ENCODE data around the gene GPR108. TPM values are rescaled to one million over a fixed set of nuclear protein-coding genes. Genes with fewer than 3 reads are reported as not detected.
"Not testable (repeated sequence)": the region's sequence is repeated elsewhere in the genome, so short reads cannot be mapped to it uniquely, and the experiment has no call there.

The GPR108 gene
- 36.8 TPM for total RNA-seq (ENCODE audit: insufficient read depth, low replicate concordance)

DNA sequence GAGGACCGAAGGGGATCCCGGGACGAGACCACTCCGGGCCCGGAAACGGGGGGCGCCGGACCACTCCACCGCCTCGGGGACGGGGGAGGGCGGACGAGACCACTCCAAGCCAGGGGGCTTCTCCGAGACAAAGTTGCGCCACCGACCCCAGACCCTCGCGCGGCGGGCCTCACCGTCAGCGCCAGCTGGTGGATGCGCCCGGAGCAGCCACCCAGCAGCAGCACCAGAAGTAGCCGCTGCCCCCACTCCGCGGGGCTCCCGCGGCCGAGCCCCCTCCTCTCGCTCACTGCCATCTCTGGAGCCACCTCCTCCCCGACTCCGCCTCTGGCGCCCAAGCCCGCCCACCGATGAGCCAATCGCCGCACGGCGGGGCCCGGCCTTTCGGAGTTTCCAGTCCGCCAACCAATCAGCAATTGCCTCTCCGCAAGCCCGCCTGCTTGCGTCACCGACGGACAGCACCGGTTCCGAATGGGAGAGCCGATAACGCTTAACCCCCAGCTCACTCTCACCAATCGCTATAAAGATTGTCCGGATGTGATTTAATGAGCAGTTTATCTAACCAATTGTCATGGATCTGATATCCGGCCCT is at the start of gene GPR108:
GPR108 (minus strand) TSS at position 297 of the 589 bp plus-strand sequence; CDS start at position 293, 4 bp downstream.
- peak; percentile 100 for DNase-seq (ENCODE audit: low spot score)

DNA sequence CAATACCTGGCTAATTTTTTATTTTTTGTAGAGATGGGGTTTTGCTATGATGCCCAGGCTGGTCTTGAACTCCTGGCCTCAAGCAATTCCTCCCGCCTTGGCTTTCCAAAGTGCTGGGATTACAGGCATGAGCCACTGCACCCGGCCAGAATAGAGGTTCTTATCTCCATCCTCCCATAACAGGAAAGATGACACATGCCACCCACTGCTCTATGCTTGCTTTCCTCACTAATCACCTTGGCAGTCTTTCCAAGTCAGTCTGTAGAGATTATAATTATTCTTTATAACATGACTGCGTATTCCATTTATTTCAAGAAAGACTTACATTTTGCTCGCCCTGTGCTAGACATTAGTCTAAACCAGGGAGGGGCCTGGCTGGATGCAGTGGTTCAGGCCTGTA is 41.8 kb upstream of the GPR108 start:
- no peak for DNase-seq (ENCODE audit: low spot score)

DNA sequence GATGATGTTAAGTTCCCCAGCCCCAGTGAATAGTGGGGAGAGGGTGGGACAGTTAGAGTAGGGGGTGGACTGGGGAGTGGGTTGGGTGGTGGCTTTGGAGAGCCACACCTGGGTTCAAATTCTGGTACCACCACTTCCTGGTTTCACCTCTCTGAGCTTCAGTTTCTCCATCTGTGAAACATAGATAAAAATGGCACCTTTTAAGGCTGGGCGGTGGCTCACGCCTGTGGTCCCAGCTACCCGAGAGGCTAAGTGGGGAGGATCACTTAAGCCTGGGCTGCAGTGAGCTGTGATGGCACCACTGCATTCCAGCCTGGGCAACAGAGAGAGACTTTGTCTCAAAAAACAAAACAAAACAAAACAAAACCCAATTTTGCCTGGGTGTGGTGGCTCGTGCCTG is 41.0 kb upstream of the GPR108 start:
- DNase-seq (ENCODE audit: low spot score) = no peak

DNA sequence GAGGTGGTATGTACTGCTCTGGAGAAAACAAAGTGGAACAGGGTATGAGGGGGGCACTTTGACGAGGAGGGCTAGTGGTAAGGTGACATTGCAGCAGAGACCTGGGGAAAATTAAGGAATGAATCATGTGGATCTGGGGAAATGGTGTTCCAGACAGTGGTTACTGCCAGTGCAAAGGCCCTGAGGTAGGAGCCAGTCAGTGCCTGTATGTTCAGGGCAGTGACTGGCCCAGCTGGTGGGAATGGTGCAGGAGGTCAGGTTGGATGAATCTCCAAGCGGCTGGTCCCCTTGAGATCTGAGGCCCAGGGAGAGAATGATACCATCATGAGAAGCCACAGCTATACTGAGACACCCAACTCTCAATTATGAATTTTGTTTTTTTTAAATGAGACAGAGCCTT is 40.1 kb upstream of the GPR108 start:
- no peak for DNase-seq (ENCODE audit: low spot score)

DNA sequence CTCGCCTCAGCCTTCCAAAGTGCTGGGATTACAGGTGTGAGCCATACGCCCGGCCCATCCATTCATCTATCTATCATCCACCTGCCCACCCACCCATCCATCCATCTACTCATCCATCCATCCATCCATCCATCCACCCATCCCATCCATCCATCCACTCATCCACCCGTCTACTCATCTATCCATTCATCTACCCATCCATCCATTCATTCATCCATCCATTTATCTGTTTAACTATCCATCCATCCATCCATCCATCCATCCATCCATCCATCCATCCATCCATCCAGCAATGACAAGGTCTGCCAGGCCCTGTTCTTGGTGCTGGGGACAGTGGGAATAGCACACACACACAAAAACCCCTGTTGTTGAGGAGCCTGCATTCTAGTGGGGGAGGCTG is 39.6 kb upstream of the GPR108 start:
- no peak for DNase-seq (ENCODE audit: low spot score)

DNA sequence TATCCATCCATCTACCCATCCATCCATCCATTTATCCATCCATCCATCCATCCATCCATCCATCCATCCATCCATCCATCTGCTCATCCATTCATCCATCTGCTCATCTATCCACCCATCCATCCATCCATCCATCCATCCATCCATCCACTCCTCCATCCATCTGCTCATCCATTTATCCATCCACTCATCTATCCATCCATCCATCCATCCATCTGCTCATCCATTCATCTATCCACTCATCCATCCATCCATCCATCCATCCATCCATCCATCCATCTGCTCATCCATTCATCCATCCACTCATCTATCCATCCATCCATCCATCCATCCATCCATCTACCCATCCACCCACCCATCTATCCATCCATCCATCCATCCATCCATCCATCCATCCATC is 38.7 kb upstream of the GPR108 start:
- not testable (repeated sequence) for DNase-seq (ENCODE audit: low spot score)

DNA sequence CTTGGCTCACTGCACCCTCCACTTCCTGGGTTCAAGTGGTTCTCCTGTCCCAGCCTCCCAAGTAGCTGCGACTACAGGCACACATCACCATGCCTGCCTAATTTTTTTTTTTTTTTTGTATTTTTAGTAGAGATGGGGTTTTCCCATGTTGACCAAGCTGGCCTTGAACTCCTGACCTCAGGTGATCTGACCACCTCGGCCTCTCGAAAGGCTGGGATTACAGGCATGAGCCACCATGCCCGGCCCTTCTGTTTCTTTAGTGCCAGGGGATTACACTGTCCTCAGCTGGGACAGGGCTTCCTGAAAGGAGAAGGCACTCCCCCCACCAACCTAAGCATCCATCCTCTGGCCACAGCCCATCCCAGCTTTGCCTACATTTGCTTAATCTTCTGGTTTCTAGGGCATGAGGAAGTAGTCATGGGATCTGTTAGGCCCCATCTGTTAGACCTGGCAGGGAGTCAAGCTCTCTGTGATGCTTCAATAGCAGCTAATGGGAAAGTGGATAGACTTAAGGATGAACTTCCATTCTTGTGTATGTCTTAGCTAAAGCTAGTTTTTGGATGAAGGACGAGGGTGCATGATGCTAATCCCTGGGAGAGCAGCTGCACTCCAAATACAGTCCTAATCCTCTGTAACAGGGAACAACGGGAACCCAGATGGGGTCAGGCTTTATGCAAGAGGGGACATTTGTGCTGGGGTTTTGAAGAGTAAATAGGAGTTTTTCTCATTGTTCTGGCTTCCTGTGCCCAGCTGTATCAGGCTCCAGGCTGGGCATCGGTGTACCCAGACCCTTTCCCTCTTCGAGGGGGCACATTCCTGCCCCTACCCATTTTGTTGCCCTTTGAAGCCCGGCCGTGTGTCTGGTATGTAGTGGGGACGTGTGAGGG is 37.7 kb upstream of the GPR108 start:
- peak; percentile 43 for DNase-seq (ENCODE audit: low spot score)

DNA sequence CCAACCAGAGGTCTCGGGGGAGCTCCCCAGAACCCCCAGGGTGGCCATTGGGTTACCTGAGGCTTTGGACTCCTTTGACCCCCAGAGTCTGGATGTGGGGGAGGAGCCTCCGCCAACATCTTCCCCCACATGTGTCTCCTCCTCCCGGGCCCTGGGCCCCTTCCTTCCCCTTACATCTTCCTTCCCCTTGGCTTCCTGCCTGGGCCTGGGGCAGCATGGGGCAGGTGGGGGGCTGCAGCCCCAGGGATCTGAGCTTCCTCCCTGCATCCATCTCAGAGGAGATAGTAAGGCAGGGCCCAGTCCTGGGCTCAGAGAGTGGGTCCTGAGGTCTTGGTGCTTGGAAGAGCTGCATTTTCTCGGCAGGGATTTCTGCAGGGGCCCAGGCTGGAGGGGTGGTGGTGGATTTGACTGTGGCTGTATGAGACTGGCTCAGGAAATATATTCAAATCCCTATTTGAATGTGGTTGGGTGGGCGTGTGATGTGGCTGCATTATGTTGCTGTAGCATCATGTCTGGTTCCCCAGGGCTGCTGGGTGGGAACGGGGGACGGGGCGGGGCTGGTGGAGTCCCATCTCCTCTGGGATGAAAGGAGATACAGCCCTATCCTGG is 36.0 kb upstream of the GPR108 start:
- DNase-seq (ENCODE audit: low spot score) = peak; percentile 23

DNA sequence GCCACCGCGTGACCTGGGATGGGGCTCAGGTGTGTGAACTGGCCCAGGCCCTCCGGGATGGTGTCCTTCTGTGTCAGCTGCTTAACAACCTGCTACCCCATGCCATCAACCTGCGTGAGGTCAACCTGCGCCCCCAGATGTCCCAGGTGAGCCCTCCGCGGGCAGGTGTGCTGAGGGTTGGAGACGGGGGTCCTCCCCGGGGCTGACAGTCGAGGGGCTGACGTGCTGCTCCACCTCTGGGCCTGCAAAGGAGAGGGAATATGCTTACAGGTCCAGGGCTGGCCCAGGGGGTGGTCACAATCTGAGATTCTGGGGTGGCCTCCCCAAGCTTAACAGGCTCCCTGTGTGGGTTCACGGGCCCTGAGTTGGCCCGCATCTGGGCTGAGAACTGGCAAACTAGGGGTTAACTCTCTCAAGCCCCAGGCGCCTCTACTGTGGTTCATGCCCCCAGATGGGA is 35.5 kb upstream of the GPR108 start:
- no peak for DNase-seq (ENCODE audit: low spot score)

DNA sequence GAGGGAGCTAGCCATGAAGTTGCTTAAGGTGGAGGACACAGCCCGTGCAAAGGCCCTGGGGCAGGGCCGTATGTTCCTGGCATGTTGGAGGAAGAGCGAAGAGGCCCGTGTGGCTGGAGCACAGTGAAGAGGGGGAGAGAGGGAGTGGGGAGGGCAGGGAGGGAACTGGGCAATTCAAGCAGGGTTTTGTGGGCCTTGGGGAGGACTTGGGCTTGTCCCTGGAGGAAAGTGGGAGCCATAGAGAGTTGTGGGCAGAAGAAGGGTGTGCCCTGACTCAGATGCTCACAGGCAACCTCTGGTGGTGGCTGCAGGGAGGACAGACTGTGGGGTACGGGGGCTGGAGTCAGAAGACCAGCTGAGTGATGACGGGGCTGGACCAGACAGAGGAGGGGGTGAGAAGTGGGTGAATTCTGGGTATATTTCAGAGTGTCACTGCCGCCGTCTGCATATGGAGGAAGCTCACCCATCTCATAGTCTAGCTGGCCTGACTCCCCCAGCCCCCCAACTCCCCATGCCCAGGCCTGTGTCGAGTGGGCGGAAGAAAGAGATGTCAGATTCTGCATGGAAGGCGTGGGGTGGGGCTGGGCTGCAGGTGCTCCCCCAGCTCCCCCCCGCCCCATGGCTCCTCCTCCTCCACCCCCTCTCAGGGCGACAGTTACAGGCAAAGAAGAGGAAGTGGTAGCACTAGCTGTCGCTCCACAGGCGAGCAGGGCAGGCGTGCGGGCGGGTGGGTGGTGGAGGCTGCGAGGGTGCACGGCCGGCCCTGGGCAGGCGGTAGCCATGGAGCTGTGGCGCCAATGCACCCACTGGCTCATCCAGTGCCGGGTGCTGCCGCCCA is 34.9 kb upstream of the GPR108 start, which contains the start of gene VAV1:
VAV1 (plus strand) TSS at position 681 of the 838 bp plus-strand sequence; CDS start at position 781, 100 bp downstream.
- peak; percentile 17 for DNase-seq (ENCODE audit: low spot score)

DNA sequence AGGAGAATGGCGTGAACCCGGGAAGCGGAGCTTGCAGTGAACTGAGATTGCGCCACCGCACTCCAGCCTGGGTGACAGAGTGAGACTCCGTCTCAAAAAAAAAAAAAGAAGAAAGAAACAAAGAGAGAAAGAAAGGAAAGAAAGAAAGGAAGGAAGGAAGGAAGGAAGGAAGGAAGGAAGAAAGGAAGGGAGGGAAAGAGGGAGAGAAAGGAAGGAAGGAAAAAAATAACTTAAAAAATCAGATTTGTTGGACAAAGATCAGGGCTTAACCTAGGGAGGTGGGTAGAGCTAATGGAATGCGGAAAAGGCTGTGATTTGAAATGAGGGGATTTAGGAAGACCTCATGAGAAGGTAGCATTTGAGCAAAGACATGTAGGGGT is 34.3 kb upstream of the GPR108 start:
- not testable (repeated sequence) for DNase-seq (ENCODE audit: low spot score)

DNA sequence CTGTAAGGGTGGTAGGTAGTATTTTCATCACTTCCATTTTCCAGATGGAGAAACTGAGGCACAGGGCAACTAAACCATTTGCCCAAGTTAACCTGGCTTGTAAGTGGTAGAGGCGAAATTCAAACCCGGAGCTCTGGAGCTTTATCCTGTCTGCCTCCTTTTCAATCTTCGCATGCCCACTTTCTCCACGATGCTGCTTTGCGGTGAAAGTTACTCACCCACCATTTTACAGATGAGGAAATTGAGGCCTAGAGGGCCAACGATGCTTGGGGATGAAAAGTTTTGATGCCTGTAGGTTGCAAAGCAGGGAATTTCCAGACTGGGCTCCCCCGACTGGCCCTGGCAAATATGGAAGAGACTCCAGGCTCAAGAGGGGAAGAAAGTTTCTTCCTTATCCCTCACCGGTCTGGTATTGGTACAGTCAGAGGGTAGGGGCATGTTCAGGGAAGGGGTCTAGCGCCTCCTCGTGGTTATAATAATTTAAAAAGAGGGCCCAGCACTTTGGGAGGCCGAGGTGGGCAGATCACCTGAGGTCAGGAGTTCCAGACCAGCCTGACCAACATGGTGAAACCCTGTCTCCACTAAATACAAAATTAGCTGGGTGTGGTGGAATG is 31.7 kb upstream of the GPR108 start:
- no peak for DNase-seq (ENCODE audit: low spot score)

DNA sequence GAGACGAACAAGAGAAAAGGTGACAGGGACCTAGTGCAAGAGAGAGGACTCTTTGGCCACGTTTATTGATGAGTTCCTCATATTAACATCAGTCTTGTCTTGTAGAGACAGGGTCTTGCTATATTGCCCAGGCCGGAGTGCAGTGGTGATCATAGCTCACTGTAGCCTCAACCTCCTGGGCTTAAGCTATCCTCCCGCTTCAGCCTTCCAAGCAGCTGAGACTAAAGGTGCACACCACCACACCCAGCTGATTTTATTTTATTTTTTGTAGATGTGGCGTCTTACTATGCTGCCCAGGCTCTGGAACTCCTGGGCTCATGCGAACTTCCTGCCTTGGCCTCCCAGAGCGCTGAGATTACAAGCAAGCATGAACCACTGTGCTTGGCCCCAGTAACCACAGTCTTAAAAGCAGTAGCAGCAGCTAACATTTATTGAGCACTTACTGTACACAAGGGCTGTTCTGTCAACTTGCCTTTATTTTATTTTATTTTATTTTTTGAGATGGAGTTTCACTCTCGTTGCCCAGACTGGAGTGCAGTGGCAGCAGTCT is 30.9 kb upstream of the GPR108 start:
- no peak for DNase-seq (ENCODE audit: low spot score)

DNA sequence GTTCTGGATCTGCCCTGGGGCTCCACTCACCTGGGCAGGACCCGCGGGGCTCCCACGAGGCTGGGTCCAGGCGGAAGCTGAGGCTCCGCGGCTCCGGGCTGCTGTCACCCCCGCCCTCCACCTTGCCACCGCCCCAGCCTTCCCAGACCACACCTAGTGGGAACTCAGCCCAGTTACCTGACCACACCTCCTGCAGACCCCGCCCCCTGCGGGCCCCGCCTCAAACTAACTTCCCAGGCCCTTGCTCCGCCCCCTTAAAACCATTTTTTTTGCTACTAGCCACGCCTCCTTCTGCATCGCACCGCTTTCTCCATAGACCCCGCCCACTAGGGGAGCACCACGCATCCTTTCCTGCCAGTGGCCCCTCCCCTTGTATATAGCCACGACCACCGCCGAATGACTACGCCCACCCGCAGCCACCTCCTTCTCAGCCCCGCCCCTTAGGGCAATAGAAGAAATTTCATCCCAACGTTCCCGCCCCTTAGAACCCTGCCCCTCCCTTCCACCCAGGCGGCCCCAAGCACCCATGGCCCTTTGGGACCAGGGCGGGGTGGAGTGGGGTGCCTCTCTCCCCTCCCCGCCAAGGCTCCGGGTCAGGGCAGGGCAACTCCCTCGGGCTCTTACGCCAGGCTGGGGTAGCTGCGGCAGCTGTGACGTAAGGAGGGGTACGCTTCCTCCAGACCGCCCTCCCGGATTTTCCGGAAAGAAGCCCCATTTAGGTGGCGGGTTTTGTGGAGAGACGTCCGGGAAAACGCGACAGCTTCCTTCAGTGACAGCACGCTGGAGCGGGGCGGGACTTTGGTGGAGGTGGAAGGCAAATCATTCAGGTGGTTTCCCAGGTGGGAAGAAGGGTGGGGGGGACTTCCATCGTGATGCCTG is 30.2 kb upstream of the GPR108 start, which contains the start of gene SH2D3A:
SH2D3A (minus strand) TSS at position 79 of the 879 bp plus-strand sequence. CDS start 3,687 bp downstream, outside the sequence.
- peak; percentile 71 for DNase-seq (ENCODE audit: low spot score)

DNA sequence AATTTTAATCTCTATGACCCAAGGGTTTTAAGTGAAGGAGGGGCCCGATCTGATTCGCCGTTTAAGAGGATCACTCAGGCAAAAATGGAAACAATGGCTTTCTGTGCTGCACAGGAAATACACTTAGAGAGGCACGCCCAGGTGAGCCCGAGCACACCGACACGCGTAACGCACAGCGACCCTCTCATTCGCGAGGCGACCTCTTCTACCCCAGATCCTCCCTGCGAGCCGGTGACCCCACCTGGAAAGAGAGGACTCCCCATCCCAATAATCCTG is 29.6 kb upstream of the GPR108 start:
- DNase-seq (ENCODE audit: low spot score) = no peak

DNA sequence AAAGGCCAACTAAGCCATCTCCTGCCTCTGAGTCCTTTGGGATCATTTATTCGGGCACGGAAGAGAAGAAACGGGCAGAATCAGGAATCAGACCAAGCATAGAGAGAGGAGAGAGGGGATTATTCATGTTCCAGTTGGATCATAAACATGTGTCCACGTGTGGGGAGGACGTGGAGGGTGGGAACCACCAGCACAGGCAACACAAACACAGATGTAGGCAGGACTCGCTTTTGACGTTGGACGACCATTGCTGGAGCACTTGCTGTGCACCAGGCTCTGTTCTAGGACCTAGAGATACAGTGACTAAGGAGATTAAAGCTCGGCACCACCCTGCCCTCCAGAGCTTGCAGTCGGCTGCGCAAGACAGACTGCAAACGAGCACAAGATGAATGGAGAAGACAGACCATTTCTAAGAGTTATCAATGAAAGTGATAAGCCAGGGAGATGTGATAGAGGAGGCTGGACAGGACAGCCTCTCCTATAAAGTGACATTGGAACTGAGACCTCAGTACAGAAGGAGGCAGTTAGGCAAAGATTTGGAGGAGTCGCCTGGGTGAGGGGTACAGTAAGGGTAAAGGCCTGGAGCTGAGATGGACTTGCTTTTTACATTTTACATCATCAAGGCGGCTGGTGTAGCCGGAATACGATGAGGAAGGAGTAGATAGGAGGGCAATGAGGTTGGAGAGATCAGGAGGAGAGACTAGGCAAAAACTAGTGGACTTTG is 29.1 kb upstream of the GPR108 start:
- DNase-seq (ENCODE audit: low spot score) = no peak

DNA sequence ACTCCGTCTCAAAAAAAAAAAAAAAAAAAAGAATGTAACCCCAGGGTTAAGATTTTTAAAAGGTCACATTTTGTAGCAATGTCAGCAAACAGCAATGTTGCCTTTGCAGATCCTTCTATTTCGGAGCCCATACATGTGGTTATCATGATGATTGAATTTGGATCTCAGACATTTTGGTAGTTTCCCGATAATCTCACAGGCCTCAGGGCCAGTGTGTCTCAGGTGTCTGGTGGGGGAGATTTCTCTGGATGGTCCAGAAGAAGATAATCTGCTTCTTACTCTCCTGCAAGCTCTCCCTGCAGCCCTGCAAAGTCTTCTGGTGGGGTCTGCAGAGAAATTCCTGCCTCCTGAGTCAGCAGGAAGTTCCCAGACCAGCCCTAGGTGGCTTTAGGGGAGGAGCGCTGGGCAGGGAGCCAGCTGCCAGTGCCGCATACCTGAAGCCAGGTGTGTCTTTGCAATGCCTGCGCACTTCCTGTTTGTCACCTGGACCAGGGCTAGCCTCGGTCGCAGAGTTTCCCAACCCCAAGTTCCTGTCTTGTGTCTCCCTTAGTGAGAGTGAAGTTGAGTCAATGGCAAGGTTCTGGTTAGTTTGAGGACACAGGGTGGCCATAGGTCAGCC is 28.5 kb upstream of the GPR108 start:
- DNase-seq (ENCODE audit: low spot score) = peak; percentile 71

DNA sequence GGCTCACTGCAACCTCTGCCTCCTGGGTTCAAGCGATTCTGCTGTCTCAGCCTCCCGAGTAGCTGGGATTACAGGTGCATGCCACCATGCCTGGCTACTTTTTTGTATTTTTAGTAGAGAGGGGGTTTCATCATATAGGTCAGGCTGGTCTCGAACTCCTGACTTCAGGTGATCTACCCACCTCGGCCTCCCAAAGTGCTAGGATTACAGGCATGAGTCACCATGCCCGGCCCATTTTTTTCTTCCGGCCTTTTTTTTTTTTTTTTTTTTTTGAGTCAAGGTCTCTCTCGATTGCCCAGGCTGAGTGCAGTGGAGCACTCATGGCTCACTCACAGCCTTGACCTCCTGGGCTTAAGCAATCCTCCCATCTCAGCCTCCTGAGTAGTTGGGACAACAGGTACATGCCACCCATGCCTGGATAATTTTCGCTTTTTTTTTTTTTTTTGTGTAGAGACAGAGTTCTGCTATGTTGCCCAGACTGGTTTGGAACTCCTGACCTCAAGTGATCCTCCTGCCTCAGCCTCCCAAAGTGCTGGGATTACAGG is 24.9 kb upstream of the GPR108 start:
- DNase-seq (ENCODE audit: low spot score) = not testable (repeated sequence)

Data from umbilical cord (tissue), 2 donors.